ENCODE results near the gene GBGT1.
A peak's percentile ranks its signal among the peaks of the same experiment; 100 is the strongest.

Gene GBGT1

GRCh38 chr9:133144142-133144903 is 19.4 kb downstream of the GBGT1 start:
- intact Hi-C loops (cut with DNase I; ENCODE audit: low total_unique reads) = loop anchor here (2.0 kb wide), 1 partner anchor 42 kb away; no protein-coding TSS in a partner anchor
- H3K27me3 ChIP-seq = no peaks in the 10 kb centered on the region
- no peaks in the 10 kb centered on the region for H3K9me3 ChIP-seq
- H3K4me1 ChIP-seq = peaks cover 3 to 48% (median 27%) of the 10 kb centered on the region in 4 donors
- no peak overlapping the region for H3K27ac ChIP-seq
- no peaks in the 10 kb centered on the region for H3K36me3 ChIP-seq
- peak; percentile 73 to 79 for DNase-seq
- H3K4me3 ChIP-seq = peak overlapping the region; percentile 34 to 41
- TF ChIP-seq CTCF (IDR thresholded peaks at IDR 0.05) = peak; percentile 96 to 98

DNA sequence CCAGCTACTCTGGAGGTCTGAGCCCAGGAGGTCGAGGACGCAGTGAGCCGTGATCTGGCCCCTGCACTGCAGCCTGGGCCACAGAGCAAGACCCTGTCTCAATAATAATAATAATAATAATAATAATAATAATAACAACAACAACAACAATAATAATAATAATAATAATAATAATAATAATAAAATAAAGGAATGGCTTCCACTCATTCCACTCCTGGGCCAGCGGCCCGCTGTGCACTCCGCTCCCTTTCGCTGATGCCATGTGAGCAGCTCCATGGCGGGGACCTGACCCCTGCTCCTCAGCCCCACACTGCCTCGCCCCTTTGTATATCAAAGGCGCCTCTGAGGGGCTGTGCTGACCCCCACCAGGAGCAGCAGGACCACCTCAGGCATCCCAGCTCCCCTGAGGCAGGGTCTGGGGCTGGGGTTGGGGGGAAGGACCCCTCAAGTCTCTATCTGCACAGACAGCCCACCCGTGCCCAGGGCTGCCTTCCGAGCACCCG is 20.0 kb downstream of the GBGT1 start:
- no peak for TF ChIP-seq CTCF (IDR thresholded peaks at IDR 0.05)
- Histone ChIP-seq H3K9me3 (no peaks in the 10 kb centered on the region), H3K4me1 (peaks cover 3 to 53% (median 27%) of the 10 kb centered on the region in 4 donors), H3K4me3 (peak overlapping the region; percentile 34 to 41), H3K27ac (no peak overlapping the region), H3K36me3 (no peaks in the 10 kb centered on the region), H3K27me3 (no peaks in the 10 kb centered on the region)
- no peak for DNase-seq
- intact Hi-C loops (cut with DNase I; ENCODE audit: low total_unique reads) = loop anchor here (2.0 kb wide), 1 partner anchor 41 kb away; no protein-coding TSS in a partner anchor

GRCh38 chr9:133142684-133143622 is 20.8 kb downstream of the GBGT1 start:
- intact Hi-C loops (cut with DNase I; ENCODE audit: low total_unique reads) = no loop called here
- TF ChIP-seq CTCF (IDR thresholded peaks at IDR 0.05) = no peak
- no peak overlapping the region for H3K4me3 ChIP-seq

DNA sequence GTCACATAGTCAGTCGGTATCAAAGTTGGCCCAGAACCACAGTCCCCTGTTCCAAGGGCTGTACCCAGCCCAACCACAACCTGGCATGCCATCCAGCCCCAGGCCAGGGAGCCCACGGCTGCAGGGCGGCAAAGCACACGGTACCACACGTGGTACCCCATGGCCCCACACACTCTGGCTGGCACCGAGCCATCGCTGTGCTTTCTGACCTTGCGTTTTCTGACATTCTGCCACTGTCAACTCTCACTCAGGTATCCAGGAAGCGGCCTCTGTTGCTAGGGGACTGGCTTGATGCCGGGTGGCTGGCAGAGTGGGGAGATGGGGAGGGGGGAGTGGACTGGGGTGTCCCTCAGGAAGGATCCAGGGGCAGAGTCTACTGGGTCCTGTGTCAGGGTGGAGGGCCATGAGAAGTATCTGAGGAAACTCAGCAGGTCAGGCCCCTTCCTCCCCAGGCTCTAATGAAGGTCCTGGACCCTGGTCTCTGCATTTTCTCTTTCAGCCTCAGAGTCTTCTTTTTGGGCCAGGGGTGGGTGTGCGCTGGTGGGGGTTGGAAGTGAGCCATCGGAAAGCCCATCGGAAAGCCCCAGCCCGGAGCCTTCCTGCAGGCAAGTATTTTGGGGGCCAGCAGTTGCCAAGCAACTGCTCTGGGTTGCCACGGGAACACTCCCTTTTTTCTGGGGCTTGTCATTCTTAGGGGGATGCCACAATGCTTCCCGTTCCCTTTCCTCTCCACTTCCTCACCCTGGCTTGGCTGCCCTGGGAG is 21.7 kb downstream of the GBGT1 start:
- TF ChIP-seq CTCF (IDR thresholded peaks at IDR 0.05) = no peak
- Histone ChIP-seq H3K9me3 (no peaks in the 10 kb centered on the region), H3K36me3 (no peaks in the 10 kb centered on the region), H3K27me3 (no peaks in the 10 kb centered on the region), H3K27ac (no peak overlapping the region), H3K4me3 (no peak overlapping the region), H3K4me1 (peaks cover 3 to 51% (median 13%) of the 10 kb centered on the region in 4 donors)
- intact Hi-C loops (cut with DNase I; ENCODE audit: low total_unique reads) = no loop called here
- no peak for DNase-seq

More at GRCh38 chr9:133142684-133143622, 20.8 kb downstream of the GBGT1 start:
- H3K27me3 ChIP-seq = no peaks in the 10 kb centered on the region
- no peak for DNase-seq
- no peaks in the 10 kb centered on the region for H3K36me3 ChIP-seq
- no peaks in the 10 kb centered on the region for H3K9me3 ChIP-seq
- peaks cover 3 to 52% (median 19%) of the 10 kb centered on the region in 4 donors for H3K4me1 ChIP-seq
- no peak overlapping the region for H3K27ac ChIP-seq

- no peak for DNase-seq
- TF ChIP-seq CTCF (IDR thresholded peaks at IDR 0.05) = no peak
- Histone ChIP-seq H3K4me3 (no peak overlapping the region), H3K27ac (no peak overlapping the region), H3K4me1 (peaks cover 3 to 50% (median 17%) of the 10 kb centered on the region in 4 donors), H3K27me3 (no peaks in the 10 kb centered on the region), H3K9me3 (no peaks in the 10 kb centered on the region), H3K36me3 (no peaks in the 10 kb centered on the region)
- intact Hi-C loops (cut with DNase I; ENCODE audit: low total_unique reads) = no loop called here
These were observed 23.1 kb downstream of the GBGT1 start for GRCh38 chr9:133140606-133141005.

Data from tibial artery (tissue), 4 donors.